GM08714 (cell line): ENCODE data around the gene PTH1R.

Experiments used
- H3K4me3 ChIP-seq: fragments of 200-500 bp; sonication (Bioruptor generic); 2 replicates; pipeline ENCODE4 v1.5.1; 2014; ENCODE audit warnings: mild to moderate bottlenecking, low read length, inconsistent platforms
- ZNF274 ChIP-seq: IDR thresholded peaks from 2 replicates; pipeline ENCODE4 v1.6.1; 2012; ENCODE audit warnings: mild to moderate bottlenecking, low read depth, low read length

PTH1R gene

GRCh38 chr3:46877406-46878125 lies at the start of gene PTH1R:
Gene PTH1R (plus strand): TSS chr3:46877721. CDS start chr3:46883560, 5,839 bp downstream.
- H3K4me3 ChIP-seq, result no peak within 1 kb of the TSS
- TF ChIP-seq ZNF274, result no peak

GRCh38 chr3:46829699-46830208 lies 47.8 kb upstream of the PTH1R start:
- TF ChIP-seq ZNF274, result no peak
- H3K4me3 ChIP-seq, result no peak overlapping the region

GRCh38 chr3:46830801-46831200 lies 46.7 kb upstream of the PTH1R start:
- H3K4me3 ChIP-seq, result no peak overlapping the region
- no peak for TF ChIP-seq ZNF274

- TF ChIP-seq ZNF274, result no peak
- no peak overlapping the region for H3K4me3 ChIP-seq
Observed at GRCh38 chr3:46831316-46831715, 46.2 kb upstream of the PTH1R start.

- TF ChIP-seq ZNF274, result no peak
- H3K4me3 ChIP-seq, result no peak overlapping the region
Observed at GRCh38 chr3:46831841-46832240, 45.7 kb upstream of the PTH1R start.

GRCh38 chr3:46833346-46834300 lies 43.9 kb upstream of the PTH1R start:
- no peak overlapping the region for H3K4me3 ChIP-seq
- no peak for TF ChIP-seq ZNF274

- H3K4me3 ChIP-seq, result no peak overlapping the region
- no peak for TF ChIP-seq ZNF274
Observed at GRCh38 chr3:46835054-46835453, 42.5 kb upstream of the PTH1R start.

GRCh38 chr3:46835491-46835890 lies 42.0 kb upstream of the PTH1R start:
- no peak overlapping the region for H3K4me3 ChIP-seq
- no peak for TF ChIP-seq ZNF274

GRCh38 chr3:46838301-46838700 lies 39.2 kb upstream of the PTH1R start:
- TF ChIP-seq ZNF274, result no peak
- no peak overlapping the region for H3K4me3 ChIP-seq

- H3K4me3 ChIP-seq, result no peak overlapping the region
- TF ChIP-seq ZNF274, result no peak
Observed at GRCh38 chr3:46840491-46840890, 37.0 kb upstream of the PTH1R start.

- H3K4me3 ChIP-seq, result no peak overlapping the region
- no peak for TF ChIP-seq ZNF274
Observed at GRCh38 chr3:46843508-46843907, 34.0 kb upstream of the PTH1R start.

GRCh38 chr3:46844397-46844796 lies 33.1 kb upstream of the PTH1R start:
- no peak for TF ChIP-seq ZNF274
- H3K4me3 ChIP-seq, result no peak overlapping the region

GRCh38 chr3:46844881-46845312 lies 32.6 kb upstream of the PTH1R start:
- TF ChIP-seq ZNF274, result no peak
- no peak overlapping the region; the same call in 1 of the 2 replicates for H3K4me3 ChIP-seq

GRCh38 chr3:46845397-46845859 lies 32.1 kb upstream of the PTH1R start:
- peak overlapping the region; percentile 48; the same call in 1 of the 2 replicates for H3K4me3 ChIP-seq
- TF ChIP-seq ZNF274, result no peak
